SK-N-SH (cell line): ENCODE measurements around the gene VPS13C. TPM values are rescaled to one million over a fixed set of nuclear protein-coding genes. Genes with fewer than 3 reads are reported as not detected.

Experiments
- CTCF ChIA-PET: fragments of 300-600, 350-600 bp; formaldehyde crosslinking; extraction: SDS; loops from one replicate; lab custom pipeline; 2021; lab: Yijun Ruan, JAX
- POLR2A ChIA-PET: fragments of 350-600 bp; sonication (Branson Sonifier 250); formaldehyde crosslinking; extraction: SDS; loops from one replicate; lab custom pipeline; 2020; ENCODE audit warnings: antibody characterized with exemption, inconsistent platforms; lab: Yijun Ruan, JAX
- DNase-seq: peaks from one replicate; pipeline ENCODE4 v3.0.0; 2012
- H2AFZ ChIP-seq: fragments of 200-600 bp; sonication (generic); 2 replicates; pipeline ENCODE4 v1.8.1; 2016; ENCODE audit warnings: antibody characterized with exemption, mild to moderate bottlenecking, low read depth
- H3F3A ChIP-seq: fragments of 200-600 bp; sonication (generic); replicated peaks from 2 replicates; pipeline ENCODE3; 2016; ENCODE audit warnings: antibody characterized with exemption, mild to moderate bottlenecking; ENCODE audit not compliant: insufficient read depth
- H3K27ac ChIP-seq, 2 experiments: fragments of 200-500 bp in 1 of 2; fragments of 200-600 bp in 1 of 2; sonication (Bioruptor generic) in 1 of 2; sonication (generic), shearing (Covaris generic) in 1 of 2; 2 replicates each; pipeline versions ENCODE4 v1.5.1 to v1.6.1; 2014 to 2016; ENCODE audit warnings: low read depth in 2 of 2, inconsistent platforms in 1 of 2, low read length in 1 of 2, mild to moderate bottlenecking in 1 of 2, mixed read lengths in 1 of 2
- H3K27me3 ChIP-seq: fragments of 200-600 bp; sonication (generic), shearing (Covaris generic); 2 replicates; pipeline ENCODE4 v1.6.1; 2016; ENCODE audit warnings: mixed run types; ENCODE audit not compliant: insufficient read depth
- H3K36me3 ChIP-seq, 2 experiments: fragments of 200-500 bp in 1 of 2; fragments of 200-600 bp in 1 of 2; sonication (Bioruptor generic) in 1 of 2; sonication (generic) in 1 of 2; replicated peaks in 1 of 2; 2 replicates each; pipeline versions ENCODE3 to v1.5.1; 2014 to 2016; ENCODE audit warnings: low read length in 1 of 2, mild to moderate bottlenecking in 1 of 2; ENCODE audit not compliant: insufficient read depth in 2 of 2, control insufficient read depth in 1 of 2
- H3K4me1 ChIP-seq, 2 experiments: fragments of 200-500 bp in 1 of 2; fragments of 200-600 bp in 1 of 2; sonication (Bioruptor generic) in 1 of 2; sonication (generic), shearing (Covaris generic) in 1 of 2; 2 replicates each; pipeline versions ENCODE4 v1.5.1 to v1.6.1; 2014 to 2016; ENCODE audit warnings: low read depth in 1 of 2, low read length in 1 of 2, mixed run types in 1 of 2; ENCODE audit not compliant: insufficient read depth in 2 of 2, control insufficient read depth in 1 of 2
- H3K4me2 ChIP-seq: fragments of 200-600 bp; sonication (generic), shearing (Covaris generic); 2 replicates; pipeline ENCODE4 v1.6.1; 2017; ENCODE audit warnings: mixed run types
- H3K4me3 ChIP-seq, 2 experiments: fragments of 200-500 bp in 1 of 2; fragments of 200-600 bp in 1 of 2; sonication (Bioruptor generic) in 1 of 2; sonication (generic), shearing (Covaris generic) in 1 of 2; 2 replicates each; pipeline versions ENCODE4 v1.5.1 to v1.8.1; 2014 to 2016; ENCODE audit warnings: low read depth in 2 of 2, inconsistent platforms in 1 of 2, low read length in 1 of 2, mild to moderate bottlenecking in 1 of 2, mixed read lengths in 1 of 2, moderate library complexity in 1 of 2
- H3K79me2 ChIP-seq: fragments of 200-600 bp; sonication (generic); 2 replicates; pipeline ENCODE4 v1.8.1; 2017; ENCODE audit warnings: mild to moderate bottlenecking; ENCODE audit not compliant: insufficient read depth
- H3K9ac ChIP-seq: fragments of 200-600 bp; sonication (generic); 2 replicates; pipeline ENCODE4 v1.6.1; 2017; ENCODE audit warnings: mixed run types
- H3K9me2 ChIP-seq: fragments of 200-600 bp; sonication (generic); 2 replicates; pipeline ENCODE4 v1.6.1; 2017; ENCODE audit warnings: mixed run types
- H3K9me3 ChIP-seq: fragments of 200-600 bp; sonication (generic); 2 replicates; pipeline ENCODE4 v1.6.1; 2017; ENCODE audit warnings: mixed run types, mild to moderate bottlenecking, moderate library complexity
- H4K20me1 ChIP-seq: fragments of 200-600 bp; sonication (generic); 2 replicates; pipeline ENCODE4 v1.6.1; 2017; ENCODE audit warnings: mild to moderate bottlenecking, mixed run types; ENCODE audit not compliant: insufficient read depth
- CHD2 ChIP-seq: fragments of 150-350 bp; IDR thresholded peaks from 2 replicates; pipeline ENCODE4 v1.6.1; 2018; ENCODE audit warnings: low read length; ENCODE audit not compliant: partially characterized antibody
- CTCF ChIP-seq: fragments of 200-600 bp; sonication (generic); IDR thresholded peaks from 2 replicates; pipeline ENCODE4 v1.6.1; 2017; ENCODE audit warnings: antibody characterized with exemption, mild to moderate bottlenecking, moderate library complexity
- ELF1 ChIP-seq: IDR thresholded peaks from 2 replicates; pipeline ENCODE4 v1.4.0; 2012
- FOXJ3 ChIP-seq: sonication (generic); formaldehyde crosslinking; IDR thresholded peaks from 2 replicates; pipeline ENCODE4 v1.5.1; 2020; ENCODE audit warnings: mild to moderate bottlenecking, missing genetic modification reagents
- GABPA ChIP-seq: IDR thresholded peaks from 2 replicates; pipeline ENCODE4 v1.4.0; 2012; ENCODE audit warnings: low read depth, mild to moderate bottlenecking
- JUND ChIP-seq: IDR thresholded peaks from 2 replicates; pipeline ENCODE4 v1.4.0; 2012
- MAX ChIP-seq: IDR thresholded peaks from 2 replicates; pipeline ENCODE4 v1.4.0; 2012; ENCODE audit warnings: low read depth
- MEF2A ChIP-seq: IDR thresholded peaks from 2 replicates; pipeline ENCODE4 v1.4.0; 2012; ENCODE audit warnings: low read depth, borderline replicate concordance
- NFIC ChIP-seq: IDR thresholded peaks from 2 replicates; pipeline ENCODE4 v1.4.0; 2012; ENCODE audit warnings: borderline replicate concordance
- POLR2AphosphoS5 ChIP-seq: IDR thresholded peaks from 2 replicates; pipeline ENCODE4 v1.6.1; 2012; ENCODE audit warnings: low read depth, low read length
- RAD21 ChIP-seq: IDR thresholded peaks from 2 replicates; pipeline ENCODE4 v1.6.1; 2012; ENCODE audit warnings: mild to moderate bottlenecking, low read length
- RCOR1 ChIP-seq: fragments of 150-350 bp; IDR thresholded peaks from 2 replicates; pipeline ENCODE4 v1.6.1; 2017; ENCODE audit warnings: antibody characterized with exemption, low read length
- SMC3 ChIP-seq: IDR thresholded peaks from 2 replicates; pipeline ENCODE4 v1.6.1; 2012; ENCODE audit warnings: low read depth, low read length, improper control_type of control experiment
- TAF1 ChIP-seq: IDR thresholded peaks from 2 replicates; pipeline ENCODE4 v1.6.1; 2012; ENCODE audit warnings: low read depth, mild to moderate bottlenecking, low read length, moderate library complexity, borderline replicate concordance
- TCF12 ChIP-seq: IDR thresholded peaks from 2 replicates; pipeline ENCODE4 v1.4.0; 2012
- TEAD4 ChIP-seq: IDR thresholded peaks from 2 replicates; pipeline ENCODE4 v1.4.0; 2012; ENCODE audit warnings: mild to moderate bottlenecking, borderline replicate concordance; ENCODE audit not compliant: insufficient read depth
- USF1 ChIP-seq: IDR thresholded peaks from 2 replicates; pipeline ENCODE4 v1.4.0; 2012; ENCODE audit warnings: low read depth, borderline replicate concordance
- USF2 ChIP-seq: fragments of 150-350 bp; IDR thresholded peaks from 2 replicates; pipeline ENCODE4 v1.6.1; 2017; ENCODE audit warnings: antibody characterized with exemption, low read length, low read depth, borderline replicate concordance
- WGBS: methylation state at CpG from one replicate; pipeline ENCODE4 v1.1.6; 2017; ENCODE audit warnings: low lambda C conversion rate; 5-methylcytosine and 5-hydroxymethylcytosine counted together
- polyA plus RNA-seq, 3 experiments: library from polyadenylated mRNA; depleted of rRNA; stranded (reverse); fragments of >200 nt; gene quantifications; 2 replicates each; pipeline ENCODE4 v1.2.3, GENCODE V29; 2012

Gene VPS13C
- polyA plus RNA-seq, 1 of the 3 experiments (the other 2 are of a cell fraction) = 5.7 TPM

GRCh38 chr15:61888074-61888780, 172.0 kb downstream of the VPS13C start:
- H3K9me3 ChIP-seq = no peaks in the 10 kb centered on the region
- 98% methylated on average over 5 of the region's 5 CpGs for WGBS
- H3K36me3 ChIP-seq = peaks cover 38 to 54% of the 10 kb centered on the region in 2 experiments
- H3K79me2 ChIP-seq = no peaks in the 10 kb centered on the region
- H3K4me3 ChIP-seq = no peak overlapping the region
- H3K9ac ChIP-seq = no peak overlapping the region
- no peak overlapping the region for H3K27ac ChIP-seq
- no peak overlapping the region for H3K4me2 ChIP-seq
- H3K4me1 ChIP-seq = no peaks in the 10 kb centered on the region; a peak in 1 of 4 replicates
- no peak overlapping the region for H2AFZ ChIP-seq
- H4K20me1 ChIP-seq = no peaks in the 10 kb centered on the region
- H3F3A ChIP-seq = no peaks in the 10 kb centered on the region
- no peak for TF ChIP-seq POLR2AphosphoS5
- no peak for TF ChIP-seq USF1
- TF ChIP-seq TEAD4 = no peak
- TF ChIP-seq RAD21 = no peak
- no peak for TF ChIP-seq CHD2
- TF ChIP-seq RCOR1 = no peak
- no peak for TF ChIP-seq MAX
- no peak for TF ChIP-seq TCF12
- TF ChIP-seq JUND = no peak
- TF ChIP-seq FOXJ3 (CRISPR knock-in tag) = no peak
- TF ChIP-seq ELF1 = no peak
- TF ChIP-seq TAF1 = no peak
- no peak for TF ChIP-seq SMC3
- no peak for TF ChIP-seq CTCF
- no peak for TF ChIP-seq GABPA
- TF ChIP-seq USF2 = no peak
- TF ChIP-seq MEF2A = no peak
- TF ChIP-seq NFIC = no peak
- TF ChIP-seq, all 33 proteins: peak for 0
- CTCF ChIA-PET = no interaction called here
- no peaks in the 10 kb centered on the region for H3K27me3 ChIP-seq
- POLR2A ChIA-PET = interaction anchor here (0.5 kb wide), 1 partner anchor 27 kb away, joined by 3 read pairs; no protein-coding TSS in a partner anchor
- no peaks in the 10 kb centered on the region for H3K9me2 ChIP-seq
- DNase-seq = no peak
